ENCODE results near the gene COMMD6.

The COMMD6 gene

DNA sequence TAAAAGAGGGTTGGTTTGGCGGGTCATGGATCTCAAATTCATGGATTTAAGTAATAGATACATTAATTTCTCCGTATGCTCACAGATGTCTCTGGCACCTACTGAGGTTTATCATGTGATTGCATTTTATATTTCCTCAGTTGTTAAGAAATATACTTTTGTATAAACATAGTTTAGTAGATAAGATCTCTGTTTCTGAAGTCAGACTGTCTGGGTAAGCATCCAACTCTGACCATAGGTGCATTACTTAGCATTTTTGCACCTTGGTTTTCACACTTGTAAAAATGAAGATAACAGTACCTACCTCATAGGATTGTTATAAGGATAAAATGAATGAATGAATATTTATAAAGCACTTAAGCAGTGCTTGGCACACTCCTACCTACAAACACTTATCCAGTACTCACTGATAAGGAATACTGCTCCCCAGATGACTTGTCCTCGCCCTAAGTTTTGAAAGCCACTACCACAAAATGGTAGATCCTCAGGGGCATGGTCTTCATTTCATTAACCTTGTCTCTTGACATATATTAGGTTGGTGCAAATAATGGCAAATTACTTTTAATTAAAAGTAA, 26.5 kb downstream of the COMMD6 start:
- no peak overlapping the region for H3K4me3 ChIP-seq (ENCODE audit: low read depth, low read length)
- TF ChIP-seq, protein P1, sequence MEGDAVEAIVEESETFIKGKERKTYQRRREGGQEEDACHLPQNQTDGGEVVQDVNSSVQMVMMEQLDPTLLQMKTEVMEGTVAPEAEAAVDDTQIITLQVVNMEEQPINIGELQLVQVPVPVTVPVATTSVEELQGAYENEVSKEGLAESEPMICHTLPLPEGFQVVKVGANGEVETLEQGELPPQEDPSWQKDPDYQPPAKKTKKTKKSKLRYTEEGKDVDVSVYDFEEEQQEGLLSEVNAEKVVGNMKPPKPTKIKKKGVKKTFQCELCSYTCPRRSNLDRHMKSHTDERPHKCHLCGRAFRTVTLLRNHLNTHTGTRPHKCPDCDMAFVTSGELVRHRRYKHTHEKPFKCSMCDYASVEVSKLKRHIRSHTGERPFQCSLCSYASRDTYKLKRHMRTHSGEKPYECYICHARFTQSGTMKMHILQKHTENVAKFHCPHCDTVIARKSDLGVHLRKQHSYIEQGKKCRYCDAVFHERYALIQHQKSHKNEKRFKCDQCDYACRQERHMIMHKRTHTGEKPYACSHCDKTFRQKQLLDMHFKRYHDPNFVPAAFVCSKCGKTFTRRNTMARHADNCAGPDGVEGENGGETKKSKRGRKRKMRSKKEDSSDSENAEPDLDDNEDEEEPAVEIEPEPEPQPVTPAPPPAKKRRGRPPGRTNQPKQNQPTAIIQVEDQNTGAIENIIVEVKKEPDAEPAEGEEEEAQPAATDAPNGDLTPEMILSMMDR (IDR thresholded peaks at IDR 0.05; ENCODE audit: low read depth, low read length), result no peak

DNA sequence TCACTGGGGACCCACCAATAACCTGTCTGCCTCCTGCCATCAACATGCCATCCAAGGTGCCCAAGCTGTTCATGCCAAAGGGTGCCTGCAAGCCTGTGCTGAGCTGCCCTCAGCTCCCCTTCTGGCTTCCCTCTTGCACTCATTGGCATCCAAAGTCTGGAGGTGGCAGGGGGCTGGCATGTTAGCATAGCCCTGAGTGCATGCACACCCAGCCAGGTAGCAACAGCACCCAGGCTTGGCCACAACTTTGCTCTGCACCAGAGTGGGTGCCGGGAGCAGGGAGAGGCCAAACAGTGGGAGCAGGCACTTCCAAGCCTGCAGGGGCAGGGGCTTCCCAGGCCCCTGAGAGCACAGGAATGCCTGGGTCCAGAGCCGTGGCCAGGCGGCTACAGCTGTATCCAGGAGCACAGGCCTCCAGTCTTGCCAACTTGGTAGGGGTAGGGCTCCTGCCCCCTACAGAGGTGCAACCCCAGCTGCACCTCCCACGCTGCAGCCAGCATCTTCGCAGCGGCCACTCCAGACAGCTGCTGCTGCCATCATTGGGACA, 29.6 kb downstream of the COMMD6 start:
- TF ChIP-seq, protein P1 (IDR thresholded peaks at IDR 0.05; ENCODE audit: low read depth, low read length), result no peak
- H3K4me3 ChIP-seq (ENCODE audit: low read depth, low read length), result no peak overlapping the region

DNA sequence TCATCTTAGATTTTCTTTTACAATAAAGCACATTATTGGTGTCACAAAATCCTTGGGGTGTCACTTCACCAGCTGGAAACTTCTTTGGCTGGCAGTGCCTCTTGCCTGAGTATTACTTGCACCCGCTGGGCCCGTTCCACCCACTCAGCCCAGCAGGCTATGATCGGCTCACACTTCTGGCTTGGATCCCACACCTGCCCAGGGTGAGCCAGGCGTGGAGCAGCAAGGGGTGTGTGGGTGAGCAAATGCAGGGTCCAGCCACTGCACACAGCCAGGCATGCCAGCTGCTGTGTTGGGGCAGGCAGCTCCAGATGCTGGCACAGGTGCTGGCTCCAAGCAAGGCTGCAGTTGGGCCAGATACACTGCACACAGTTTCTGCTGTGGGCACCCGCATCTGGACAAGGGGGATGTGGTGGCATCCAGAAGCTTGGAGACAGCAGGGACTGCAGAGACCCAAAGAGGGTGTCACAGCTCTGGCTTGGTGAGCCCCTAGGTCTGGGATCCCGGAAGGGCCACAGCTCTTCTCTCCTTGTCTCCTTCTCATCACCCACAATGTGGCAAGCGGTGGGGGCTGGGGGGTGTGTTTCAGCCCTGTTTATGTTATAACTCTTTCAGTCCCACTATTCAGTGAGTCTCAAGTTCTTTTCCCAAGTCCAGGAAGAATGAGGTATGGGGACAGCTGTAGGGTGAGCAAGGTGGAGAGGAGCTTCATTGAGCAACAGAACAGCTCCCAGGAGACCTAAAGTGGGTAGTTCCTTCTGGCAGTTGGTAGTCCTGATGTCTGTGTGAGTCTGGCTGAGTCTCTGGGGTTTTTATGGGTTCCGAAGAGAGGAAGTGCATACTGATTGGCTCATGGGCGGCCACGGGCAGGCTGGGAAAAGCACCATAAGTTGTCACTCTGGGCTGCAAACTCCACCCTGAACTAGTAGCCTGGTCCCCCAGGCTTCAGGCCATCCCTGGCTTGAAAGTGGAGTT, 30.3 kb downstream of the COMMD6 start:
- TF ChIP-seq, protein P1 (IDR thresholded peaks at IDR 0.05; ENCODE audit: low read depth, low read length), result no peak
- no peak overlapping the region for H3K4me3 ChIP-seq (ENCODE audit: low read depth, low read length)

DNA sequence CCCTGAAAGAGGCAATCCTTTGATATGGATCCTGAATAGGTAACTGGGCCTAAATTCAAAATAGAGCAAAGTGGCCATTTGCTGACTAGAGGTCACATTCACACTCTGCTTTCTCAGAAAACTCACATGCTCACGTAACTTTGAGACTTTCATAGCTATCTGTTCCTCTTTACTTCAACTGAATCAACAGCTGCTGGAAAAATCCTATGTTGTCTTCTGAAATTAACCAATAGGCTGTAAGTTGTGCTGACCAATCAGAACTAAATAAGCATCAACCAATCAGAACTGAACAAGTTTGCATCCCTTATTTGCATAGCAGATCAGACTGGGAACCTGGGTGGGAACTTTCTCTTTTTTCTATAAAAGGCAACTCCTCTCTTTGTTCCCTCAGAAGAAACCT, 31.6 kb downstream of the COMMD6 start:
- H3K4me3 ChIP-seq (ENCODE audit: low read depth, low read length), result no peak overlapping the region
- TF ChIP-seq, protein P1 (IDR thresholded peaks at IDR 0.05; ENCODE audit: low read depth, low read length), result no peak

DNA sequence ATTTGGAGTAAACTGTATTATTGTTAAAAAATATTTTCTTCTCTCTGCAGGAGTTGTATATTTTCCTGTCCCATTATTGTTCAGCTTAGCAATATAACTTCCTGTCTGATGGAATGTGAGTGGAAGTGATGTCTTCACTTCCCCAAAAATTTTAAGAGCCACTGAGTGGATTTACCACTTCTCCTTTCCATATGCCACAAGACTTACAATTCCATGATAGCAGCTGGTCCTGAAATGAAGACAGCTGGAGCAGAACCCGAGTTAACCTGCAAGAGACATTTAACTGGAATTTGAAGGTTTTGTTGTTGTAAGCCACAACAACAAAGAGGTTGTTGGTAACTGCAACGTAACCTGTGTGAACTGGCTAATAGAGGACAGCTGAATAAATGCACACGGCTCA, 32.3 kb downstream of the COMMD6 start:
- TF ChIP-seq, protein P1 (IDR thresholded peaks at IDR 0.05; ENCODE audit: low read depth, low read length), result no peak
- no peak overlapping the region for H3K4me3 ChIP-seq (ENCODE audit: low read depth, low read length)

DNA sequence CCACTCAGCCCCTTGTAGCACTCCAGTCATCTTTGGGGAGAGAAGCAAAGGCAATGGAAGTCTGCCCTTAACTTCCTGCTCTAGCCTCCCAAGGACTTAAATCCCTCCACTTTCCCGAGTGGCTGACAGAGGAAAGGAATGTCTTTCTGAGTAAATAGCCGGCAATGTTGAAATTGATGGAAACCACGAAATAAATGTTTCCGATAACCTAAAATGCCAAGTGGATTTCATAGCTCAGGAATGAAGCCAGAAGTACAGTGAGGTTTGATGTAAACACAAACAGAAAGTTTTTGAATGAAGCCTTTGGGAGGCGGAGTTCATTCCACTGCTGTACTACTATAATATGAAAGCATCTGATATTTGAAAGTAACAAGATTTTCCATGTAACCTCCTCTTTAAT, 41.7 kb downstream of the COMMD6 start:
- TF ChIP-seq, protein P1 (IDR thresholded peaks at IDR 0.05; ENCODE audit: low read depth, low read length), result no peak
- 0 out of 2 replicates have a peak overlapping the region, but pooled peaks have one; percentile 3 for H3K4me3 ChIP-seq (ENCODE audit: low read depth, low read length)

DNA sequence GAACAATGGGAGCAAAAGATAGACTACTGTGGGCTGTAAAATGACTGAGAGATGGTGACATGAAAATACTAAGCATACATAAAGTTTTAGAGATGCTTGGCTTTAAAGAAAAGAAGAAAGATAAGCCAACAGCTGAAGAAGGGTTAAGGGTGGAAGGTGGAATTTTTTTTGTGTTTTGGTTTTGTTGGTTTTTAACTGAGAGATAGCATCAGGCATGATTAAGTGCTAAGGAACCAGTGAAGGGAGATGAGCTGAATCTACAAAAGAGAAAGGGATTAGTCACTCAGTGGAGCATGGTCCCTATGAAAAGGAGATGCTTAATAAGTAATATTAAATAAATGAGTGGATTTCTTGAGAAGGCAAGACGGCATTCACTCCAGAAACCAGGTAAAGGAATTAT, 43.1 kb downstream of the COMMD6 start:
- TF ChIP-seq, protein P1 (IDR thresholded peaks at IDR 0.05; ENCODE audit: low read depth, low read length), result no peak
- no peak overlapping the region for H3K4me3 ChIP-seq (ENCODE audit: low read depth, low read length)

All from WI38 (cell line).